A549 (cell line): ENCODE results near the gene MOK. TPM values are rescaled to one million over a fixed set of nuclear protein-coding genes. Genes with fewer than 3 reads are reported as not detected.

Experiments
- ATAC-seq, 2 experiments: fragments of 200-7000 bp in 1 of 2; fragments of >200 bp in 1 of 2; cut with Nextera tagmentation in 1 of 2; cut with Tn5 transposase in 1 of 2; 3 replicates each; pipeline versions ENCODE4 v1.8.0 to v1.9.1; 2018 to 2020; ENCODE audit warnings: mild to moderate bottlenecking in 1 of 2, moderate library complexity in 1 of 2
- CTCF ChIA-PET: fragments of 300-600 bp; sonication (Branson Sonifier 250); formaldehyde crosslinking; extraction: SDS; loops from one replicate; lab custom pipeline; 2021; ENCODE audit warnings: antibody characterized with exemption, inconsistent platforms; lab: Yijun Ruan, JAX
- POLR2A ChIA-PET: fragments of 350-600 bp; formaldehyde crosslinking; extraction: SDS; loops from one replicate; lab custom pipeline; 2021; ENCODE audit warnings: antibody characterized with exemption, inconsistent platforms; lab: Yijun Ruan, JAX
- DNase-seq, 2 experiments: peaks; one replicate each; pipeline versions ENCODE4 v3.0.0 to v3.0.0-alpha.2; 2011 to 2016; ENCODE audit warnings: low read depth in 1 of 2, low spot score in 1 of 2
- FAIRE-seq: peaks from 2 replicates; lab custom pipeline; 2011; peaks lifted over from hg19 to GRCh38; lab: Jason Lieb, UNC
- H3K27ac ChIP-seq, 2 experiments: fragments of >200 bp; sonication (Bioruptor Twin); formaldehyde crosslinking; 3 replicates each; pipeline ENCODE4 v1.5.1; 2016 to 2017
- H3K4me1 ChIP-seq: fragments of >200 bp; sonication (Bioruptor Twin); formaldehyde crosslinking; 3 replicates; pipeline ENCODE4 v1.6.1; 2016
- H3K4me2 ChIP-seq: fragments of >200 bp; sonication (Bioruptor Twin); formaldehyde crosslinking; 3 replicates; pipeline ENCODE4 v1.6.1; 2016
- H3K4me3 ChIP-seq: fragments of >200 bp; sonication (Bioruptor Twin); formaldehyde crosslinking; 3 replicates; pipeline ENCODE4 v1.5.1; 2016
- H3K9me3 ChIP-seq: fragments of >200 bp; sonication (Bioruptor Twin); formaldehyde crosslinking; 3 replicates; pipeline ENCODE4 v1.6.1; 2016
- BHLHE40 ChIP-seq: IDR thresholded peaks from 2 replicates; pipeline ENCODE4 v1.6.1; 2012; ENCODE audit warnings: low read depth, low read length, inconsistent platforms
- CBX8 ChIP-seq: fragments of 200-600 bp; sonication (generic); IDR thresholded peaks from 2 replicates; pipeline ENCODE4 v1.6.1; 2016
- CHD4 ChIP-seq: fragments of 200-600 bp; sonication (generic); IDR thresholded peaks from 2 replicates; pipeline ENCODE4 v1.6.1; 2016; ENCODE audit warnings: antibody characterized with exemption, mild to moderate bottlenecking, borderline replicate concordance
- ESRRA ChIP-seq: fragments of 150-350 bp; IDR thresholded peaks from 2 replicates; pipeline ENCODE4 v1.6.1; 2014; ENCODE audit warnings: mild to moderate bottlenecking, low read length, borderline replicate concordance
- FOXS1 ChIP-seq: fragments of 250-450 bp; sonication (Bioruptor Pico); IDR thresholded peaks from 2 replicates; pipeline ENCODE4 v1.5.0; 2020; ENCODE audit warnings: mild to moderate bottlenecking, moderate library complexity
- GATA3 ChIP-seq: IDR thresholded peaks from 2 replicates; pipeline ENCODE4 v1.6.1; 2012; ENCODE audit warnings: borderline replicate concordance
- HEYL ChIP-seq: fragments of 250-450 bp; sonication (Bioruptor Pico); IDR thresholded peaks from 2 replicates; pipeline ENCODE4 v1.8.0; 2021; ENCODE audit warnings: mild to moderate bottlenecking, moderate library complexity
- MAFK ChIP-seq: fragments of 450-650 bp; IDR thresholded peaks from 2 replicates; pipeline ENCODE4 v1.6.1; 2014; ENCODE audit not compliant: partially characterized antibody
- MAZ ChIP-seq: fragments of 150-350 bp; IDR thresholded peaks from 2 replicates; pipeline ENCODE4 v1.6.1; 2014; ENCODE audit warnings: antibody characterized with exemption, low read depth, low read length, borderline replicate concordance
- MYC ChIP-seq: IDR thresholded peaks from 2 replicates; pipeline ENCODE4 v1.6.1; 2012; ENCODE audit warnings: mild to moderate bottlenecking, inconsistent platforms, low read length, improper control_type of control experiment, borderline replicate concordance
- NFE2L2 ChIP-seq: fragments of 150-350 bp; conservative IDR thresholded peaks from 2 replicates; pipeline ENCODE4 v1.6.1; 2014; ENCODE audit warnings: low read length
- NPAS2 ChIP-seq: fragments of 250-450 bp; sonication (Bioruptor Pico); IDR thresholded peaks from 2 replicates; pipeline ENCODE4 v1.8.0; 2022; ENCODE audit warnings: mild to moderate bottlenecking, moderate library complexity, borderline replicate concordance
- NR3C1 ChIP-seq: fragments of >200 bp; sonication (Bioruptor Twin); formaldehyde crosslinking; IDR thresholded peaks from 3 replicates; pipeline ENCODE4 v1.6.1; 2017
- PHF8 ChIP-seq: fragments of 200-600 bp; sonication (generic); IDR thresholded peaks from 2 replicates; pipeline ENCODE4 v1.6.1; 2016; ENCODE audit warnings: low read depth, mild to moderate bottlenecking, antibody characterized with exemption, moderate library complexity, borderline replicate concordance
- POLR2A ChIP-seq: IDR thresholded peaks from 2 replicates; pipeline ENCODE4 v1.6.1; 2012; ENCODE audit warnings: mild to moderate bottlenecking, low read length
- POLR2AphosphoS2 ChIP-seq: conservative IDR thresholded peaks from 2 replicates; pipeline ENCODE4 v1.6.1; 2012; ENCODE audit warnings: low read length, improper control_type of control experiment, inconsistent platforms
- RAD21 ChIP-seq, 2 experiments: fragments of >200 bp in 1 of 2; sonication (Bioruptor Twin) in 1 of 2; formaldehyde crosslinking in 1 of 2; IDR thresholded peaks in 1 of 2; conservative IDR thresholded peaks in 1 of 2; 2 replicates in 1 of 2; 3 replicates in 1 of 2; pipeline ENCODE4 v1.6.1; 2012 to 2018; ENCODE audit warnings: inconsistent platforms in 1 of 2
- RCOR1 ChIP-seq: fragments of 150-350 bp; IDR thresholded peaks from 2 replicates; pipeline ENCODE4 v1.6.1; 2014; ENCODE audit warnings: antibody characterized with exemption, low read length, low read depth
- SREBF2 ChIP-seq: fragments of 450-650 bp; IDR thresholded peaks from 2 replicates; pipeline ENCODE4 v1.6.1; 2014; ENCODE audit warnings: mild to moderate bottlenecking, moderate library complexity
- ZC3H11A ChIP-seq: fragments of 450-650 bp; IDR thresholded peaks from 2 replicates; pipeline ENCODE4 v1.6.1; 2014; ENCODE audit warnings: antibody characterized with exemption, mild to moderate bottlenecking
- ZNF302 ChIP-seq: fragments of 250-450 bp; sonication (Bioruptor Pico); IDR thresholded peaks from 2 replicates; pipeline ENCODE4 v1.9.0; 2021; ENCODE audit warnings: inconsistent platforms, mild to moderate bottlenecking, moderate library complexity
- ZSCAN20 ChIP-seq: fragments of 250-450 bp; sonication (Bioruptor Pico); IDR thresholded peaks from 2 replicates; pipeline ENCODE4 v1.8.0; 2022; ENCODE audit warnings: mild to moderate bottlenecking, moderate library complexity
- WGBS: methylation state at CpG from one replicate; pipeline ENCODE4 v1.1.6; 2017; ENCODE audit errors: missing lambda C conversion rate; 5-methylcytosine and 5-hydroxymethylcytosine counted together
- polyA plus RNA-seq, 4 experiments: library from polyadenylated mRNA; depleted of rRNA in 3 of 4; stranded (reverse); fragments of >200 nt; fragmentation: RNase III in 1 of 4; extraction: RNeasy Plus Mini Kit Qiagen cat#74134 plus additional on column Dnase treatment in 1 of 4; gene quantifications; 2 replicates in 3 of 4; 3 replicates in 1 of 4; pipeline ENCODE4 v1.2.3, GENCODE V29; 2011 to 2017
- TF ChIP-seq, protein P1 (sequence below): fragments of 250-450 bp; sonication (Bioruptor Pico); IDR thresholded peaks from 2 replicates; pipeline ENCODE4 v1.5.0; 2020; ENCODE audit warnings: low read depth, mild to moderate bottlenecking, moderate library complexity
- TF ChIP-seq, protein P2 (sequence below): fragments of 200-600 bp; sonication (generic); IDR thresholded peaks from 2 replicates; pipeline ENCODE4 v1.6.1; 2016; ENCODE audit warnings: antibody characterized with exemption, mild to moderate bottlenecking, moderate library complexity
- TF ChIP-seq, protein P3 (sequence below): IDR thresholded peaks from 2 replicates; pipeline ENCODE4 v1.6.1; 2012
- TF ChIP-seq, protein P4 (sequence below): fragments of >200 bp; sonication (Bioruptor Twin); formaldehyde crosslinking; IDR thresholded peaks from 3 replicates; pipeline ENCODE4 v1.6.1; 2016

The MOK gene
- polyA plus RNA-seq, 2 of the 4 experiments (the other 2 are of a cell fraction): 12.6 to 18.5 TPM

DNA sequence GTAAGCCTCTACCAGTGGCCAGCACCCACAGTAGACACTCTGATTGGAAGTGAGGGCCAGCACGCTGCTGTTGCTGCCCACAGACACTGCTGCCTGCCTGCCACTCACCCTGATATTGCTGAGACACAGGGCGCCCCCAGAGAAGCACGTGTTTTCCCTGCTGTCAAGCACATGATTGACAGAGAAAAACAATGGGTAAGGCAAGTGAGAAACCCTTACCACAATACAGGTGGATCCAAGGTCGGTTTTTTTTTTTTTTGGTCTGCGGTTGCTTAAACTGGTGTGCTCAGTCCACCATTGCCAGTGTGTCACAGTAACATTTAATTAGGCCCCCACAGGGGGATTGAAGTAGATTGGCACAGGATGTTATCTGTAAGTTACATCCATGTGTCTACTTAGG lies 99.4 kb downstream of the MOK start:
- CTCF ChIA-PET: no interaction called here
- Histone ChIP-seq H3K4me1 (no peaks in the 10 kb centered on the region), H3K4me2 (no peak overlapping the region)
- ATAC-seq (no peak), FAIRE-seq (no peak)
- 87% methylated on average over 5 of the region's 5 CpGs for WGBS
- TF ChIP-seq SREBF2 (no peak), BHLHE40 (no peak), NPAS2 (CRISPR knock-in tag) (no peak), MYC (no peak), ZSCAN20 (CRISPR knock-in tag) (no peak), NR3C1 (no peak), RCOR1 (no peak), POLR2A (no peak)
- TF ChIP-seq, protein P1, sequence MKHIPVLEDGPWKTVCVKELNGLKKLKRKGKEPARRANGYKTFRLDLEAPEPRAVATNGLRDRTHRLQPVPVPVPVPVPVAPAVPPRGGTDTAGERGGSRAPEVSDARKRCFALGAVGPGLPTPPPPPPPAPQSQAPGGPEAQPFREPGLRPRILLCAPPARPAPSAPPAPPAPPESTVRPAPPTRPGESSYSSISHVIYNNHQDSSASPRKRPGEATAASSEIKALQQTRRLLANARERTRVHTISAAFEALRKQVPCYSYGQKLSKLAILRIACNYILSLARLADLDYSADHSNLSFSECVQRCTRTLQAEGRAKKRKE (CRISPR knock-in tag): no peak
- TF ChIP-seq, all 56 proteins: peak for 0
- H3K27ac ChIP-seq: no peak overlapping the region
- no peaks in the 10 kb centered on the region for H3K9me3 ChIP-seq
- POLR2A ChIA-PET: no interaction called here
- no peak overlapping the region for H3K4me3 ChIP-seq
- DNase-seq: no peak

DNA sequence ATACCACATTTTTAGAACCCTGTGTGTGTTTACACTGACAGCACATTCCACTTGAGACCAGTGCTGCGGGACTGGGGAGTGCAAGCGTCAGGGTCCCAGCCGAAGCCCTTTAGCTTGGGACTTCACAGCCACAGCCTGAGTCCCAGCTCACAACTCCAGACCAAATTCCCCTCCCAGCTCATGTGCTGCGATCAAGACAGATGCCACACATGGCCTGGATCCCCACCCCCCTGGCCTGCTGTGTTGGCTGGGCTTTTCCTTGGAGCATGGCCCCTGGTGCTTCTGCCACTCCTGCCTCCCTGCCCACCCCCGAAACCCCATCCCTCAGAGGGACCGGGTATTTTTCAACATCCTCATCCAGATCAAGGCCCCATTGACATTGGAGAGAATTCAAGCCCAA lies 101.6 kb downstream of the MOK start:
- ChIA-PET CTCF (interaction anchor here (0.6 kb wide), 1 partner anchor 11 kb away, joined by 3 read pairs; no protein-coding TSS in a partner anchor), POLR2A (no interaction called here)
- TF ChIP-seq MAFK (no peak), MYC (no peak), ZC3H11A (no peak), GATA3 (no peak), ESRRA (no peak), MAZ (no peak), POLR2AphosphoS2 (no peak), NR3C1 (no peak), RAD21 (conservative IDR thresholded peaks at IDR 0.05 in 1 of 2, IDR thresholded peaks at IDR 0.05 in 1 of 2) (no peak), ZNF302 (CRISPR knock-in tag) (no peak), HEYL (no peak)
- TF ChIP-seq, protein P2, sequence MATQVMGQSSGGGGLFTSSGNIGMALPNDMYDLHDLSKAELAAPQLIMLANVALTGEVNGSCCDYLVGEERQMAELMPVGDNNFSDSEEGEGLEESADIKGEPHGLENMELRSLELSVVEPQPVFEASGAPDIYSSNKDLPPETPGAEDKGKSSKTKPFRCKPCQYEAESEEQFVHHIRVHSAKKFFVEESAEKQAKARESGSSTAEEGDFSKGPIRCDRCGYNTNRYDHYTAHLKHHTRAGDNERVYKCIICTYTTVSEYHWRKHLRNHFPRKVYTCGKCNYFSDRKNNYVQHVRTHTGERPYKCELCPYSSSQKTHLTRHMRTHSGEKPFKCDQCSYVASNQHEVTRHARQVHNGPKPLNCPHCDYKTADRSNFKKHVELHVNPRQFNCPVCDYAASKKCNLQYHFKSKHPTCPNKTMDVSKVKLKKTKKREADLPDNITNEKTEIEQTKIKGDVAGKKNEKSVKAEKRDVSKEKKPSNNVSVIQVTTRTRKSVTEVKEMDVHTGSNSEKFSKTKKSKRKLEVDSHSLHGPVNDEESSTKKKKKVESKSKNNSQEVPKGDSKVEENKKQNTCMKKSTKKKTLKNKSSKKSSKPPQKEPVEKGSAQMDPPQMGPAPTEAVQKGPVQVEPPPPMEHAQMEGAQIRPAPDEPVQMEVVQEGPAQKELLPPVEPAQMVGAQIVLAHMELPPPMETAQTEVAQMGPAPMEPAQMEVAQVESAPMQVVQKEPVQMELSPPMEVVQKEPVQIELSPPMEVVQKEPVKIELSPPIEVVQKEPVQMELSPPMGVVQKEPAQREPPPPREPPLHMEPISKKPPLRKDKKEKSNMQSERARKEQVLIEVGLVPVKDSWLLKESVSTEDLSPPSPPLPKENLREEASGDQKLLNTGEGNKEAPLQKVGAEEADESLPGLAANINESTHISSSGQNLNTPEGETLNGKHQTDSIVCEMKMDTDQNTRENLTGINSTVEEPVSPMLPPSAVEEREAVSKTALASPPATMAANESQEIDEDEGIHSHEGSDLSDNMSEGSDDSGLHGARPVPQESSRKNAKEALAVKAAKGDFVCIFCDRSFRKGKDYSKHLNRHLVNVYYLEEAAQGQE: no peak
- no peak overlapping the region for H3K4me2 ChIP-seq
- ATAC-seq: no peak
- no peak for DNase-seq
- no peak for FAIRE-seq
- H3K27ac ChIP-seq: no peak overlapping the region
- no peaks in the 10 kb centered on the region for H3K4me1 ChIP-seq
- WGBS: 82% methylated on average over 6 of the region's 6 CpGs
- H3K9me3 ChIP-seq: no peaks in the 10 kb centered on the region
- no peak overlapping the region for H3K4me3 ChIP-seq

DNA sequence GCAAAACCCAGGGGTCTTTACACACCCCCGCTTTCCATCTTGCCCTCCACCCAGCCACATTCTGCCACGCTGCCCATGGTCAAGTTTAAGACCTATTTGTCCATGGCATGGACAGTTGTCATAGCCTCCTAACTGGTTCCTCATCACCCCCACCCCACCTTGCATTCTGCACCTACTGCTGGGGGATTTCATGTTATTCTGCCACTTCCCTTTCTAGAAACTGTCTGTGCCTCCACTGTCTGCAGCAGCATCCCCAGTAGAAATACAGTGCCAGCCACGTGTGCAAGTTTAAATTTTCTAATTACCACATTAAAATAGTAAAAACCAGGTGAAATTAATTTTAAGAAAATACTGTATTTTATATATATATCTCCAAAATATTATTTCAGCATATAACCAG lies 102.0 kb downstream of the MOK start:
- FAIRE-seq (no peak), ATAC-seq (no peak)
- H3K27ac ChIP-seq: no peak overlapping the region
- no peak overlapping the region for H3K4me3 ChIP-seq
- no peaks in the 10 kb centered on the region for H3K4me1 ChIP-seq
- POLR2A ChIA-PET: no interaction called here
- no peak for TF ChIP-seq FOXS1 (CRISPR knock-in tag)
- no peak for TF ChIP-seq PHF8
- no peak for TF ChIP-seq CBX8
- no peak for TF ChIP-seq ESRRA
- TF ChIP-seq, protein P3, sequence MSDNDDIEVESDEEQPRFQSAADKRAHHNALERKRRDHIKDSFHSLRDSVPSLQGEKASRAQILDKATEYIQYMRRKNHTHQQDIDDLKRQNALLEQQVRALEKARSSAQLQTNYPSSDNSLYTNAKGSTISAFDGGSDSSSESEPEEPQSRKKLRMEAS: no peak
- no peak for TF ChIP-seq CHD4
- no peak for TF ChIP-seq NFE2L2
- no peak for TF ChIP-seq MYC
- TF ChIP-seq, protein P4, sequence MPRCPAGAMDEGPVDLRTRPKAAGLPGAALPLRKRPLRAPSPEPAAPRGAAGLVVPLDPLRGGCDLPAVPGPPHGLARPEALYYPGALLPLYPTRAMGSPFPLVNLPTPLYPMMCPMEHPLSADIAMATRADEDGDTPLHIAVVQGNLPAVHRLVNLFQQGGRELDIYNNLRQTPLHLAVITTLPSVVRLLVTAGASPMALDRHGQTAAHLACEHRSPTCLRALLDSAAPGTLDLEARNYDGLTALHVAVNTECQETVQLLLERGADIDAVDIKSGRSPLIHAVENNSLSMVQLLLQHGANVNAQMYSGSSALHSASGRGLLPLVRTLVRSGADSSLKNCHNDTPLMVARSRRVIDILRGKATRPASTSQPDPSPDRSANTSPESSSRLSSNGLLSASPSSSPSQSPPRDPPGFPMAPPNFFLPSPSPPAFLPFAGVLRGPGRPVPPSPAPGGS: no peak
- no peak for TF ChIP-seq RCOR1
- TF ChIP-seq, all 56 proteins: peak for 0
- CTCF ChIA-PET: interaction anchor here (0.6 kb wide), 2 partner anchors 10 to 130 kb away, joined by 3 to 4 read pairs; no protein-coding TSS in a partner anchor
- Histone ChIP-seq H3K9me3 (no peaks in the 10 kb centered on the region), H3K4me2 (no peak overlapping the region)
- DNase-seq: no peak
- 95% methylated on average over 3 of the region's 3 CpGs for WGBS
